Omental fat pad (tissue), 4 donors: ENCODE measurements around the gene PRRG3. TPM values are rescaled to one million over a fixed set of nuclear protein-coding genes. Genes with fewer than 3 reads are reported as not detected.

Source experiments
- ATAC-seq: fragments of 150-250 bp; one replicate; pipeline ENCODE4 v1.9.1; 2016; ENCODE audit warnings: mild to moderate bottlenecking, moderate library complexity; ENCODE audit not compliant: low FRiP score
- DNase-seq: peaks from one replicate; pipeline ENCODE4 v3.0.0-alpha.2; 2019; ENCODE audit warnings: low spot score
- CTCF ChIP-seq, 3 donors: fragments of 450-650 bp; IDR thresholded peaks; one replicate each; pipeline ENCODE4 v1.5.1; 2016 to 2017; ENCODE audit warnings: antibody characterized with exemption in 3 of 3, mild to moderate bottlenecking in 3 of 3, moderate library complexity in 2 of 3
- total RNA-seq, 4 donors: library from RNA; depleted of rRNA; stranded (reverse); fragments of >200 nt; gene quantifications; one replicate each; pipeline ENCODE4 v1.1.0, GENCODE V29; 2016

The PRRG3 gene
- total RNA-seq, 4 donors from 2014 or later, result 0.06 to 1.3 (median 1.2) TPM; not detected in 1

- ATAC-seq, result no peak
- no peak for DNase-seq
- TF ChIP-seq CTCF (IDR thresholded peaks at IDR 0.05), result no peak
Observed at GRCh38 chrX:151699746-151700145, 4.5 kb downstream of the PRRG3 start.

- DNase-seq, result no peak
- no peak for ATAC-seq
- no peak for TF ChIP-seq CTCF (IDR thresholded peaks at IDR 0.05)
Observed at GRCh38 chrX:151700581-151700980, 5.3 kb downstream of the PRRG3 start.

GRCh38 chrX:151701071-151701470, 5.8 kb downstream of the PRRG3 start:
- no peak for TF ChIP-seq CTCF (IDR thresholded peaks at IDR 0.05)
- ATAC-seq, result no peak
- no peak for DNase-seq

GRCh38 chrX:151701531-151701930, 6.3 kb downstream of the PRRG3 start:
- DNase-seq, result no peak
- no peak for ATAC-seq
- TF ChIP-seq CTCF (IDR thresholded peaks at IDR 0.05), result no peak

- no peak for ATAC-seq
- TF ChIP-seq CTCF (IDR thresholded peaks at IDR 0.05), result no peak
- no peak for DNase-seq
Observed at GRCh38 chrX:151702026-151702714, 6.9 kb downstream of the PRRG3 start.

- no peak for TF ChIP-seq CTCF (IDR thresholded peaks at IDR 0.05)
- ATAC-seq (no peak), DNase-seq (no peak)
Observed at GRCh38 chrX:151702741-151703340, 7.6 kb downstream of the PRRG3 start.

- no peak for ATAC-seq
- TF ChIP-seq CTCF (IDR thresholded peaks at IDR 0.05), result no peak
Observed at GRCh38 chrX:151703487-151703886, 8.2 kb downstream of the PRRG3 start.

More at GRCh38 chrX:151703487-151703886, 8.2 kb downstream of the PRRG3 start:
- DNase-seq, result no peak
